Measurements from ENCODE around the gene MYOF.
"Not testable (repeated sequence)": the region's sequence is repeated elsewhere in the genome, so short reads cannot be mapped to it uniquely, and the experiment has no call there.

Gene MYOF

GRCh38 chr10:93485690-93486089, 3.6 kb upstream of the MYOF start:
- DNase-seq: no peak

GRCh38 chr10:93481637-93482144, 443 bp downstream of the MYOF start:
- DNase-seq: no peak

GRCh38 chr10:93478873-93479272, 3.3 kb downstream of the MYOF start:
- DNase-seq: no peak

- DNase-seq: no peak
Measured at GRCh38 chr10:93476756-93477155, 5.4 kb downstream of the MYOF start.

GRCh38 chr10:93475871-93476270, 6.3 kb downstream of the MYOF start:
- no peak for DNase-seq

- no peak for DNase-seq
Measured at GRCh38 chr10:93475227-93475626, 6.9 kb downstream of the MYOF start.

GRCh38 chr10:93473804-93474472, 8.2 kb downstream of the MYOF start:
- no peak for DNase-seq

GRCh38 chr10:93473161-93473560, 9.0 kb downstream of the MYOF start:
- no peak for DNase-seq

GRCh38 chr10:93471110-93471651, 11.0 kb downstream of the MYOF start:
- no peak for DNase-seq

GRCh38 chr10:93469454-93469853, 12.7 kb downstream of the MYOF start:
- DNase-seq: no peak

GRCh38 chr10:93468461-93469213, 13.5 kb downstream of the MYOF start:
- no peak for DNase-seq

- DNase-seq: not testable (repeated sequence)
Measured at GRCh38 chr10:93467635-93468034, 14.5 kb downstream of the MYOF start.

- peak in 10 of 56 donors; percentile 9 to 40 (median 16) for DNase-seq
Measured at GRCh38 chr10:93465806-93466675, 16.1 kb downstream of the MYOF start.

- DNase-seq: no peak
Measured at GRCh38 chr10:93464776-93465388, 17.3 kb downstream of the MYOF start.

GRCh38 chr10:93463723-93464476, 18.2 kb downstream of the MYOF start:
- DNase-seq: peak in 1 of 56 donors; percentile 25

GRCh38 chr10:93462881-93463280, 19.3 kb downstream of the MYOF start:
- no peak for DNase-seq

- DNase-seq: no peak
Measured at GRCh38 chr10:93462371-93462770, 19.8 kb downstream of the MYOF start.

- no peak for DNase-seq
Measured at GRCh38 chr10:93461807-93462178, 20.3 kb downstream of the MYOF start.

- no peak for DNase-seq
Measured at GRCh38 chr10:93461109-93461806, 20.9 kb downstream of the MYOF start.

GRCh38 chr10:93459466-93459865, 22.7 kb downstream of the MYOF start:
- DNase-seq: no peak
